ENCODE measurements around the gene PCAT7.
"Not testable (repeated sequence)": the region's sequence is repeated elsewhere in the genome, so short reads cannot be mapped to it uniquely, and the experiment has no call there.

DNA sequence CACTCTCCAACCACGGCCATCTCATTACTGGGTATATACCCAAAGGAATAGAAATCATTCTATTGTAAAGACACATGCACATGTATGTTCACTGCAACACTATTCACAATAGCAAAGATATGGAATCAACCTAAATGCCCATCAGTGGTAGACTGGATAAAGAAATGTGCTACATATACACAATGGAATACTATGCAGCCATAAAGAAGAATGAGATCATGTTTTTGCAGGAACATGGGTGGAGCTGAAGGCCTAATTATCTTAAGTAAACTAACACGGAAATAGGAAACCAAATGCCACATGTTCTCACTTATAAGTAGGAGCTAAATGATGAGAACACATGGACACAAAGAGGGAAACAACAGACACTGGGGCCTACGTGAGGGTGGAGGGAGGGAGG is 9.4 kb downstream of the PCAT7 start:
- not testable (repeated sequence) for TF ChIP-seq EZH2 (IDR thresholded peaks at IDR 0.05; ENCODE audit: insufficient read depth, poor library complexity, severe bottlenecking); EZH2phosphoT487 (IDR thresholded peaks at IDR 0.05; ENCODE audit: insufficient read depth, low read depth)
